HG03439 (cell line): Measurements from ENCODE around the gene MBNL2.

Experiments used
- ATAC-seq: cut with Tn5 transposase; IDR thresholded peaks from one replicate; pipeline ENCODE4 v1.9.1; 2021; ENCODE audit warnings: mild to moderate bottlenecking, moderate library complexity; ENCODE audit not compliant: unreplicated experiment

MBNL2 gene

GRCh38 chr13:97321616-97322321 is 99.6 kb downstream of the MBNL2 start:
- ATAC-seq, result no peak

GRCh38 chr13:97322740-97323342 is 100.7 kb downstream of the MBNL2 start:
- no peak for ATAC-seq

DNA sequence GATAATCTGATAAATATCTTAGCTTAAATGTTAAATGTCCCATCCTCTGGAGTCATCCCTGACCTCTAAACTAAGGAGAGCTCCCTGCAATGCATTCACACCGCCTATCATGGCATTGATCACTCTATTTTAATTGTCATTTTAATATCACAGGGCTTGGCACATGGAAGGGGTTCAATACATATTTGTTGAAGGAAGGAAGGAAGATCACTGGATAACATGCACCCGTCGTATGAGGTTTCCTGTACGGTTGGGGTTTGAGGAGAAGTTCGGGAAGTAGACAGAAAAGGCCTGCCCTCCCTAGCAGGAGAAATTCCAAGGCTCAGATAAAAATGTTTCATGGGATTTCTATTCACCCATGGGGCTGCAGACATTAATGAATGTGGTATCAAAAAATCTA is 102.0 kb downstream of the MBNL2 start:
- ATAC-seq, result no peak

DNA sequence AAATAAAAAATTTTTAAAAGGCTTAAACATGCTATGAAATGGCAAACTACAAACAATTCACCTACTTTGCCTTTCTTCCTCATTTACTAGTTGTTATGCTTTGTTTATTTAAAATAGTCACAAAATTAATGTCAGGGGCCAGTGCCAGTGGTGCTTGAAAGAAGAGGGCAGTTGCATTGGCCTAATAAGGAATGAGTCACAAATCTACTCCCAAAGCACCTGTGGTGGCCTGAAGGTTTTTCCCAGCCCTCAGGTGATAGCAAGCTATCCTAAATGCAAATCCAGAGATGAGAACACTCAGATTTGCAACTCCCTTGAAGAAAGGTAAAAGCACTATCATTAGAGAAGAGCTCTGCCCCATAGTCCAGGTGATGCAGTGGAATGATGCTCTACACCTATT is 103.6 kb downstream of the MBNL2 start:
- no peak for ATAC-seq

DNA sequence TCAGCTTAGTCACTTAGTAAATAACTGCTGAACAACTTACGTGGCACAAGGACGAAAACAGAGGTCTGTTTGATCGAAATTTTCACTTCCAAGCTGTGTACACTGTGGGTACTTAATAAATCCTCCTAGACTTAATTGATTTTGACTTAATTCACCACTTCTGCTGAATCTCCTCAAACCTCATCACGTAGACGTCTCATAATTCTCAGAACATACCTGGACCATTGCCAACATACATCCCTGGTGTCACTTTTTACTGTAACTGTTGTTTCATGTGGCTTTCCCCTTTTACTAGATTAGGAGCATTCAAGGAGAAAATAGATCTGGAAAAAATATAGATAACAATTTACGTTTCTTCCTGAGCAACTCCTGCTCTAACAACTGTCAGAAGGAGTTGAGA is 105.0 kb downstream of the MBNL2 start:
- no peak for ATAC-seq

DNA sequence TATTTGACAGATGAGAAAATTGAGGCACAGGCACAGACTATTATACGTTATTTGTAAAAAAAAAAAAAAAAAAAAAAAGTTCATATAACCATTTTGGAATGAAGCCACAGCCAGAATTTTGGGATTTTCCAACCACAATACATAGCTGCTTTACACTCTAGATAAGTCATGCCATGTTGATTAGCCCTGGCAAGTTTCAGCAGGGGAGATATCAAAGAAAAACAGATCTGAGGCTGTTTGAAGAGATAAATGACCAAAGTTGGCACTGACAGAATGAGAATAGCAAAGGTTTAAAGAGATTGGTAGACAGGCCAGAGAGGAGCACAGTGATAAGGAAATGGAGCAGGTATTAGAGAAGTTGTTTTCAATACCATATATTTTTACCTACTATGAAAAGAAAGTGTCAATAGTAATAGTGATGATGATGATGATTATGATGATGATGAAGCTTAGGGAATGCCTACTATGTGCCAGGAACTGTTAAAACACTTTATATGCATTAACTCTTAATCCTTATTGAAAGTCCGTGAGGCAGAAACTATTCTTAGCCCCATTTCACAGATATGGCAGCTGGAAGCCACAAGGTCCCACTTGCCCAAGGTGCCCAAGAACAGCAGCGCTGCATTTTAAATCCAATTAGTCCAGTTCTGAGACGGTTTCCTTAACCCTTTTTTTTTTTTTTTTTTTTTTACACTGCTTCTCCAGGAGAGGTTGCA is 105.5 kb downstream of the MBNL2 start:
- no peak for ATAC-seq

DNA sequence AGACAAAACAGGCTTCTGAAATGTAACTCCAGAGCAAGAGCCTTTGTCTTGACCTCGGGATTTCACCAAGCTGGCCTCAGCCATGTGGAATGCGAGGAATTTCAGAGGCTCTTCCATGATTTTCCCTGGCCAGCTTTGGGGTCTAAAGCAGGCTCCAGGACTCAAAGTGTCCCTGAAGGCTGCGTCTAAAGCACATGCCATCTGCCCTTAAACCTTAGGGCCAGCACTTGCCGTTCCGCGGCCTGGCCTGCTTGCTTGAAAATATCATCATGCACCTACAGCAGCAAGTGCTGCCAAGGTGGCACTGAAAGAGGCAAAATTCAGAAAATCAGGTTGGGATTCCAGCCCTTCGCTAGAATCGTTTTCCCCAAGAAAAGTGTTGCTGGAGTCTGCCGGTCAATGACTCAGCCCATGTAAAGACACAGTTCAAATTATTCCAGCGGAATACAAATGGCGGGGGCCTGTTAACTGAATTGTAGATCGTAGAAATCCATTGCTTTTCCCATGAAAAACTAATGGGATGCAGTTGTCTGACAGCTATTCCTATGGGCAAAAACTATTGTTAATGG is 106.2 kb downstream of the MBNL2 start:
- ATAC-seq, result no peak

DNA sequence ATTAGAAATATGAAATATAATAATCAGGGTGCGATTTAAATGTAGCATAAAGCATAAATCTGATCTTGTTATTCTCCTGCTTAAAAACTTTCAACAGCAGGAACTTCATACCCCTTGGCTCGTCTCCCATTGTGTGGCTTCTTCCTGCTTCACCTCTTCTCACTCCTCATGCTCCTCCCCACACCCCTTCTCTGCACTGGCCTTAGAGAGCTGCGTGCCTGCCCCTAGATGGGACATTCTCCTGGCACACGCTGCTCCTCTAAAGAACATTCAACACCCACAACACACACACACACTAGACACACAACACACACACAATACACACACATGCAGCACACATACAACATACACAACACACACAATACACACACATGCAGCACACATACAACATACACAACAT is 107.2 kb downstream of the MBNL2 start:
- no peak for ATAC-seq

- ATAC-seq, result no peak
Observed at GRCh38 chr13:97330448-97330847, 108.3 kb downstream of the MBNL2 start.

DNA sequence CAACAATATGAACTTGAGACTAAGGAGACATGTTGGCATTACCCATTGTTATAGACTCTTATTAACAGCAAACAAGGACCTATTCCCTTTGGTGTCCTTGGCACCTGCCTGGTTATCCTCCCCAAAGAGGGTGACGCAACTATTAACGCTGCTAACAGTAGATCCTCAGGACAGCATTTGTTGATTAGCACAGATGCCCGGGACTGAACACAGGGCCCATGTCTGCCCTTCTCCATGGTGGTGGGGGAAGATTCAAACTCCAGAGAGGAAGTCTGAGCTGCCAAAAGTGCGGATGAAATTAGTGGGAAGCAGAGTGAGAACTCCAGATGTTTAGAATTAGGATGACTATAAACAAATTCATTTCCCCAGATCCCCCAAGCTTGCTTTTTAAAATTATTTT is 110.6 kb downstream of the MBNL2 start:
- no peak for ATAC-seq

DNA sequence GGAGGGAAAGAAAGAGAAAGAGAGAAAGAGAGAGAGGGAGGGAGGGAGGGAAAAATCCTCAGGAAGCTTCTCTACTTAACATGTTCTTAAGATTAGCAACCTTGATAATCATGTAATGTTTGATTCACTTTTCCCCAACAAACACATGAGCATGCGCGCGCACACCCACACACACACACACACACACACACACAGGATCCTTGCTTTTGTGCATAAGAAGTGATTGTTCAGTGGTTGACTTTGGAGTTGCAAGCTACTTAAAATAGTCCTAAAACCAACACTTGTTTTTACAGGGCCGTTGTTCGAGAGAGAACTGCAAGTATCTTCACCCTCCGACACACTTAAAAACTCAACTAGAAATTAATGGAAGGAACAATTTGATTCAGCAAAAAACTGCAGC is 111.8 kb downstream of the MBNL2 start:
- no peak for ATAC-seq

- no peak for ATAC-seq
Observed at GRCh38 chr13:97334690-97335089, 112.6 kb downstream of the MBNL2 start.

DNA sequence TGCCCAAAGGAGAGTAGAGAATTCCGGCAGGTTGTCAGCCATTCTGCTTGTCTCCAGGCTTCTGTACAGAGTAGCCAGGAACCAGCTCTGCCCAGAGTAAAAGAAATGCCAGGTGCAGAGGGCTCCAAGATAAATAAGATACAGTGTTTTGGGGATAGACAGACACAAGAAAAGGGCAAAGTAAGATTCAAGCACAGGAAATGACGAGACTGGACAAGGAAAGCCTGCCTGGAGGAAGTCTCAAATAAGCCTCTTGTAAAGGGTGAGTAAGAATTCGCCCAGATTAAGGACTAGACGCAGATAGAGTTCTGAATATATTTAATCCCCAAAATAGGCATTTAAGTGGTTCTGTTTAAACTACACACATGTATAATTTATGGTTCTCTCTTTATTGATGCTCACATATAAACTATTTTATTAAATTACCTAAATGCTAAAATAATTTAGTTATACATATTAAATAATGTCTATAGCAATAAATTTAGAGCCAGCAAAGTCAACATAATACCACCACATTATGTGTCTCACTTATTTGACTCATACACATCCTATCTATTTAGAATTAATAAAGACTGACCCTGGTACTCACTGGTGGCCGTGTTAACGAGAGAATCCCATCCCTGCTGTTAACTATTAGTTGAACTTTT is 113.5 kb downstream of the MBNL2 start:
- ATAC-seq, result no peak

DNA sequence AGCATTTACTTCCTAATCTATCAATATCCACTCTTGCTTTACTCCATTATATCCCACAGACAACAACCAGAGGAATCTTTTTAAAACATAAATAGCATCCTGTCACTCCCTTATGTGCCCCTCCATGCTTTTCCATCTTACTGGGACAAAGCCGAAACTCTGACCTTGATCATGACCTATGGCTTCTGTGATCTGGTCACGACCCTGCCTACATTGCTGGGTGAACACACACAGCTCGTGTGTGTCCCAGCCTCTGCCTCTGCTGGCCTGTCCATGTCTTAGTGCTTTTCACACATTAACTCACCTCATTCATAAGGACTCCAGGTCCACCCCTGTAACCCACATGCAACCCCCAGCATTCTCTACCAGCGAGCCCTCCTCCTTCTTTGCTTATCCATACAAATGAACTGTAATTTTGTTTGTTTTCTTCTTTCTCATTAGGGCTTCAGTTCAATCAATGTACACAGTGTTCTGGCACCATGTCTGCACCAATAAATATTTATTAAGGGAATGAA is 115.9 kb downstream of the MBNL2 start:
- no peak for ATAC-seq

DNA sequence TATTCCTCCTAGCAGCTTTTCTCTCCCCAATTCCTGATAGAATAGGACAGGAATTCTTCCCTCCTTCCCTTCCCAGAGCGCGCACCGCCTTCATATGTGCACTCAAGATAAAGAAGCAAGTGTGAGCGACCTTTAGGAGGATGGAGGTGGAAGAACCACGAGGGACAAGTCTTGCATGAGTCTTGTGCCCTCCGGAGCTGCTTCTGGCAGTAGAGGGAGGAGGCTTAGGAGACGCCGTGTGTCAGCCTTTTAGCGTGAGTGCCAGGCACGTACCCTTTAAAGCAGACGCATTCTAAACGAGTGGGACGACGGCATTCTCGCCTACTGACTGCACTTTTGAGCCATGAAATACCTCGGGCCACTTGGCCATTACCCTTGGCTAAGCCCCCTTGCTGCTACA is 116.4 kb downstream of the MBNL2 start:
- no peak for ATAC-seq

GRCh38 chr13:97339019-97339987 is 117.2 kb downstream of the MBNL2 start:
- ATAC-seq, result no peak

DNA sequence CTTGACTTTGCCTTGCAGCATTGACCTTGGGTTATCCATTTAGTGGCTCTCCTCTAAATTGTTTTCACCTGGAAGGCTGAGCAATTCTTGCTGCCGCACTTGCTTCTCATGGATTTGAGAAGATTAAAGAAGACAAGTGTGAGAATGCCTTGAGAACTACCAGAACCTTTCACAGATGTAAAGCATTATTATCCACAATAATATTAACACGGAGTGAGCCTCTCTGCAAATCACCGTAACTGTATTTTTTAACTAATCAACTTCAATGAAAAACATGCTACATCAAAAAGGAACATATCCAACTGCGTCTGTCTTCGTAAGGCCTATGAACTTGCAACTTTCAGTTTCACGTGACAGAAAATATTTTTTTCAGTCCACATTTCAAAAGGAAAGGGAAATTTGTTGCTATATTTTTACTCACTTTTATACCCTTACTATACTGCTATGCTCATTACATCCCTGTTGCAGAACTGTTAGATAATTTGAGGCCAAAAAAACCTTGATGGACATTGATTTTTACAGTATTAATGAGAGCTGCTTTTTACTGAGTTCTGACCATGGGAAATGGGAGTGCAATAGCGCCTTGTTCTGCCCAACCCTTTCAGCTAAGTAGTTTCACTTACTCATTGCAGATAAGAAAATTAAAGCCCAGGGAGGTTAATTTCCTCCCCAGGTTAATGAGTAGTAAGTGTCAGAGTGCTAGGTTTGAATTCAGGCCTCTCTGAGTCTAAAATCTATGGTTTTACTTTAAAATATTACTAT is 118.0 kb downstream of the MBNL2 start:
- ATAC-seq, result no peak

DNA sequence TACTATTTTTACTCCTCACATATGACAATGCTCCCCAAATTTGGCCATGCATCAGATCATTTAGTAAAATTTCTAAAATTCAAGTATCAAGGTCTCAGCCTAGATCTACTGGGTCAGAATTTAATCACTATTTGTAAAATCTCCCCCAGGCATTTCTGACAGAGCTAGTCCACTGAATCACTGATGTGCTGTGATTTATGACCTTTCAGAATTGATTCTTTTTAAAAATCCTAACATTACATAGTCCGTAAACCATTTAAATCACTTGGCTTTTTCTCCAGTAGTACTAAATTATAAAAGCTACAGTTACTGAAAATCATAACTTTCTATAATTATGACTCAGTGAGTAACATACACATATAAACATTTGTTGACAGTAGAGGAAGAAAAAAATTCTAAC is 119.0 kb downstream of the MBNL2 start:
- no peak for ATAC-seq

DNA sequence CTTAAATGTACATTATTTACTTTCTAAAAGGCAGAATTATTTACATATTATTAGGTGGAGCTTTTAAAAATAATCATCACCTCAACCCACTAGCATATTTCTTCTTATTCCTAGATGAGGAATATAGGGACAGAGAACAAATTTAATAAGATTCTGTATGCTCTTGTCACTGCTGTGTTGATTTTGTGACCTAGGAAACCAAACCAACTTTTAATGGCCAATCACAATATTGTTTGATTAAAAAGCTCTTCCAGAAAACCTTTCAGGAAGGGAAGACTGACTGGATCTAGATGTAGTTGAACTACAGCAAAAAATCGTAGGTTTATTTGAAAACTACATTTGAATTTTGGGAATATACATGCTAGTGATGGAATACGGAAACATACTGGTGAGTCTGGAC is 120.0 kb downstream of the MBNL2 start:
- ATAC-seq, result no peak
